Astrocyte (in vitro differentiated cells and primary cell): Measurements from ENCODE around the gene ARHGAP9. TPM values are rescaled to one million over a fixed set of nuclear protein-coding genes. Genes with fewer than 3 reads are reported as not detected.

Experiments used
- DNase-seq: peaks from one replicate; pipeline ENCODE4 v3.0.0-alpha.2; 2010; ENCODE audit warnings: low read depth
- FAIRE-seq: peaks from 2 replicates; lab custom pipeline; 2011; peaks lifted over from hg19 to GRCh38; lab: Jason Lieb, UNC
- H2AFZ ChIP-seq: 2 replicates; pipeline ENCODE4 v1.6.0; 2012; ENCODE audit warnings: low read depth, low read length, inconsistent platforms
- H3K27ac ChIP-seq: 2 replicates; pipeline ENCODE4 v1.5.1; 2011; ENCODE audit warnings: low read depth, low read length, inconsistent platforms
- H3K27me3 ChIP-seq: 2 replicates; pipeline ENCODE4 v1.6.0; 2011; ENCODE audit warnings: low read length, inconsistent platforms; ENCODE audit not compliant: insufficient read depth
- H3K36me3 ChIP-seq: 2 replicates; pipeline ENCODE4 v1.5.1; 2011; ENCODE audit warnings: low read length, inconsistent platforms; ENCODE audit not compliant: insufficient read depth
- H3K4me1 ChIP-seq: 2 replicates; pipeline ENCODE4 v1.5.1; 2011; ENCODE audit warnings: low read length, inconsistent platforms; ENCODE audit not compliant: insufficient read depth
- H3K4me2 ChIP-seq: 2 replicates; pipeline ENCODE4 v1.6.0; 2012; ENCODE audit warnings: low read length, inconsistent platforms
- H3K4me3 ChIP-seq: 2 replicates; pipeline ENCODE4 v1.5.1; 2011; ENCODE audit warnings: low read depth, mild to moderate bottlenecking, low read length, inconsistent platforms; ENCODE audit not compliant: insufficient read depth
- H3K79me2 ChIP-seq: 2 replicates; pipeline ENCODE4 v1.6.0; 2012; ENCODE audit warnings: mild to moderate bottlenecking, low read length, inconsistent platforms; ENCODE audit not compliant: insufficient read depth
- H3K9ac ChIP-seq: 2 replicates; pipeline ENCODE4 v1.6.0; 2012; ENCODE audit warnings: mild to moderate bottlenecking, low read length, inconsistent platforms
- H3K9me3 ChIP-seq: 2 replicates; pipeline ENCODE4 v1.5.1; 2012; ENCODE audit warnings: low read depth, mild to moderate bottlenecking, low read length, inconsistent platforms; ENCODE audit not compliant: insufficient read depth
- H4K20me1 ChIP-seq: 2 replicates; pipeline ENCODE4 v1.6.0; 2012; ENCODE audit warnings: low read length, inconsistent platforms; ENCODE audit not compliant: insufficient read depth
- H3K27ac Mint-ChIP-seq: one replicate; pipeline ENCODE4 v1.8.0; 2021; ENCODE audit warnings: mild to moderate bottlenecking, mixed read lengths; ENCODE audit not compliant: unreplicated experiment
- H3K27me3 Mint-ChIP-seq: one replicate; pipeline ENCODE4 v1.8.0; 2021; ENCODE audit warnings: low read depth, mixed read lengths; ENCODE audit not compliant: unreplicated experiment
- H3K36me3 Mint-ChIP-seq: one replicate; pipeline ENCODE4 v1.8.0; 2021; ENCODE audit warnings: low read depth, mixed read lengths; ENCODE audit not compliant: unreplicated experiment
- H3K4me1 Mint-ChIP-seq: one replicate; pipeline ENCODE4 v1.8.0; 2021; ENCODE audit warnings: low read depth, mixed read lengths; ENCODE audit not compliant: unreplicated experiment
- H3K4me3 Mint-ChIP-seq: one replicate; pipeline ENCODE4 v1.8.0; 2021; ENCODE audit warnings: mild to moderate bottlenecking, moderate library complexity, mixed read lengths; ENCODE audit not compliant: unreplicated experiment
- H3K9me3 Mint-ChIP-seq: one replicate; pipeline ENCODE4 v1.8.0; 2021; ENCODE audit warnings: mild to moderate bottlenecking, mixed read lengths; ENCODE audit not compliant: unreplicated experiment
- EZH2 ChIP-seq: IDR thresholded peaks from 2 replicates; pipeline ENCODE4 v1.6.1; 2012; ENCODE audit warnings: mild to moderate bottlenecking, low read length, inconsistent platforms; ENCODE audit not compliant: insufficient read depth
- total RNA-seq: library from RNA; stranded (reverse); gene quantifications from 2 replicates; pipeline ENCODE4 v1.2.1, GENCODE V29; 2021
- TF ChIP-seq, protein P1 (sequence below): IDR thresholded peaks from 2 replicates; pipeline ENCODE4 v1.5.1; 2011; ENCODE audit warnings: low read depth, mild to moderate bottlenecking, inconsistent platforms, low read length, moderate library complexity; ENCODE audit not compliant: insufficient read depth

The ARHGAP9 gene
- total RNA-seq, 1 donor from 2014 or later = 3.1 TPM

DNA sequence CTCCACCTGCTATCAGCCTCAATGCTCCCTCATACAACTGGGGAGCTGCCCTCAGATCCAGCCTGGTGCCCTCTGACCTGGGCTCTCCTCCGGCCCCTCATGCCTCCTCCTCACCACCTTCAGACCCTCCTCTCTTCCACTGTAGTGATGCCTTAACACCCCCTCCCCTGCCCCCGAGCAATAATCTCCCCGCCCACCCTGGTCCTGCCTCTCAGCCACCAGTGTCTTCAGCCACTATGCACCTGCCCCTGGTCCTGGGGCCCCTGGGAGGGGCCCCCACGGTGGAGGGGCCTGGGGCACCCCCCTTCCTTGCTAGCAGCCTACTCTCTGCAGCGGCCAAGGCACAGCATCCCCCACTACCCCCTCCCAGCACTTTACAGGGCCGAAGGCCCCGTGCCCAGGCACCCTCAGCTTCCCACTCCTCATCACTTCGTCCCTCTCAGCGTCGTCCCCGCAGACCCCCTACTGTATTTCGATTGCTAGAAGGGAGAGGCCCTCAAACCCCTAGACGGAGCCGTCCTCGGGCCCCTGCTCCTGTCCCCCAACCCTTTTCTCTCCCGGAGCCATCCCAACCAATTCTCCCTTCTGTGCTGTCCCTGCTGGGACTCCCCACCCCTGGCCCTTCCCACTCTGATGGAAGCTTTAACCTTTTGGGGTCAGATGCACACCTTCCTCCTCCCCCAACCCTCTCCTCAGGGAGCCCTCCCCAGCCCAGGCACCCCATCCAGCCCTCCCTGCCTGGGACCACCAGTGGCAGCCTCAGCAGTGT, 46.1 kb upstream of the ARHGAP9 start:
- no peaks in the 10 kb centered on the region for H3K27me3 Mint-ChIP-seq
- H3K4me2 ChIP-seq = no peak overlapping the region
- peaks cover 32% of the 10 kb centered on the region for H3K4me1 ChIP-seq

DNA sequence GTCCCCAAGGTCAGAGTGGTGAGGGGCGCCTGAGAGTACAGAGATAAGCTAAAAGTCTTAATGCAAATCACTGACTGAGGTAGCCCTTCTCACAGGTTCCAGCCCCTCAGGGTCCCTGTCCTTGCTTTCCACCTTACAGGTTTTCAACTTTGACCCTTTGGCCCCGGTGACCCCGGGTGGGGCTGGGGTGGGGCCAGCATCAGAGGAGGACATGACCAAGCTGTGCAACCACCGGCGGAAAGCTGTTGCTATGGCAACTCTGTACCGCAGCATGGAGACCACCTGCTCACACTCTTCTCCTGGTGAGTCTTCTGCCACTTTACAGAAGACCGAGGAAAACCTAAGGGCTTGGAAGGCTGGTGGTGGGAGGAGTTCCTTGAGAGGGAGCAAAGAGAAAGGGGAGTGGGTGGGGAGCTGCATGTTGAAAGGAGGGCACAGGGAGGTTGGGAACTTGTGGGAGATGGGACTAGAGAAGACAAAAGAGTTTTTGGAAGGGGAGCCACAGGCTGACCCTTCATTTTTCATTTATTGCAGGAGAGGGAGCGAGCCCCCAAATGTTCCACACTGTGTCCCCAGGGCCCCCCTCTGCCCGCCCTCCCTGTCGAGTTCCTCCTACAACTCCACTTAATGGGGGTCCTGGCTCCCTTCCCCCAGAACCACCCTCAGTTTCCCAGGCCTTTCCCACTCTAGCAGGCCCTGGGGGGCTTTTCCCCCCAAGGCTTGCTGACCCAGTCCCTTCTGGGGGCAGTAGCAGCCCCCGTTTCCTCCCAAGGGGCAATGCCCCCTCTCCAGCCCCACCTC, 45.3 kb upstream of the ARHGAP9 start:
- Histone ChIP-seq H3K79me2 (peaks cover 34% of the 10 kb centered on the region), H3K4me2 (peak overlapping the region; percentile 95), H3K9ac (peak overlapping the region; percentile 82), H3K4me1 (peaks cover 33% of the 10 kb centered on the region), H3K27me3 (no peaks in the 10 kb centered on the region), H2AFZ (no peak overlapping the region), H3K4me3 (no peak overlapping the region), H4K20me1 (peaks cover 56% of the 10 kb centered on the region), H3K9me3 (no peaks in the 10 kb centered on the region), H3K27ac (no peak overlapping the region), H3K36me3 (peaks cover 23% of the 10 kb centered on the region)
- Mint-ChIP-seq H3K36me3 (peaks cover 8% of the 10 kb centered on the region), H3K9me3 (no peaks in the 10 kb centered on the region), H3K4me1 (peaks cover 29% of the 10 kb centered on the region), H3K4me3 (peak overlapping the region; percentile 93), H3K27ac (peak overlapping the region; percentile 2), H3K27me3 (no peaks in the 10 kb centered on the region)
- no peak for DNase-seq
- TF ChIP-seq, protein P1, sequence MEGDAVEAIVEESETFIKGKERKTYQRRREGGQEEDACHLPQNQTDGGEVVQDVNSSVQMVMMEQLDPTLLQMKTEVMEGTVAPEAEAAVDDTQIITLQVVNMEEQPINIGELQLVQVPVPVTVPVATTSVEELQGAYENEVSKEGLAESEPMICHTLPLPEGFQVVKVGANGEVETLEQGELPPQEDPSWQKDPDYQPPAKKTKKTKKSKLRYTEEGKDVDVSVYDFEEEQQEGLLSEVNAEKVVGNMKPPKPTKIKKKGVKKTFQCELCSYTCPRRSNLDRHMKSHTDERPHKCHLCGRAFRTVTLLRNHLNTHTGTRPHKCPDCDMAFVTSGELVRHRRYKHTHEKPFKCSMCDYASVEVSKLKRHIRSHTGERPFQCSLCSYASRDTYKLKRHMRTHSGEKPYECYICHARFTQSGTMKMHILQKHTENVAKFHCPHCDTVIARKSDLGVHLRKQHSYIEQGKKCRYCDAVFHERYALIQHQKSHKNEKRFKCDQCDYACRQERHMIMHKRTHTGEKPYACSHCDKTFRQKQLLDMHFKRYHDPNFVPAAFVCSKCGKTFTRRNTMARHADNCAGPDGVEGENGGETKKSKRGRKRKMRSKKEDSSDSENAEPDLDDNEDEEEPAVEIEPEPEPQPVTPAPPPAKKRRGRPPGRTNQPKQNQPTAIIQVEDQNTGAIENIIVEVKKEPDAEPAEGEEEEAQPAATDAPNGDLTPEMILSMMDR = no peak
- no peak for TF ChIP-seq EZH2
- no peak for FAIRE-seq

More for the DNA sequence above, 46.1 kb upstream of the ARHGAP9 start:
- Histone ChIP-seq H3K9me3 (no peaks in the 10 kb centered on the region), H3K27me3 (no peaks in the 10 kb centered on the region), H3K79me2 (peaks cover 30% of the 10 kb centered on the region), H3K27ac (no peak overlapping the region), H3K9ac (no peak overlapping the region), H2AFZ (no peak overlapping the region), H4K20me1 (peaks cover 62% of the 10 kb centered on the region), H3K4me3 (no peak overlapping the region), H3K36me3 (peaks cover 30% of the 10 kb centered on the region)
- H3K36me3 Mint-ChIP-seq = peaks cover 8% of the 10 kb centered on the region
- no peak overlapping the region for H3K27ac Mint-ChIP-seq
- no peak overlapping the region for H3K4me3 Mint-ChIP-seq
- TF ChIP-seq, protein P1 = no peak
- no peak for DNase-seq
- no peak for FAIRE-seq
- H3K4me1 Mint-ChIP-seq = peaks cover 29% of the 10 kb centered on the region
- no peaks in the 10 kb centered on the region for H3K9me3 Mint-ChIP-seq
